PC-9 (cell line): ENCODE results near the gene ERBB4.

Source experiments
- CTCF ChIP-seq: fragments of 200-600 bp; sonication (generic); conservative IDR thresholded peaks from 2 replicates; pipeline ENCODE4 v1.6.1; 2017; ENCODE audit warnings: mixed run types, antibody characterized with exemption, mild to moderate bottlenecking, moderate library complexity
- EZH2 ChIP-seq: fragments of 200-600 bp; sonication (generic); IDR thresholded peaks from 2 replicates; pipeline ENCODE4 v1.8.0; 2017; ENCODE audit warnings: antibody characterized with exemption, low read depth

DNA sequence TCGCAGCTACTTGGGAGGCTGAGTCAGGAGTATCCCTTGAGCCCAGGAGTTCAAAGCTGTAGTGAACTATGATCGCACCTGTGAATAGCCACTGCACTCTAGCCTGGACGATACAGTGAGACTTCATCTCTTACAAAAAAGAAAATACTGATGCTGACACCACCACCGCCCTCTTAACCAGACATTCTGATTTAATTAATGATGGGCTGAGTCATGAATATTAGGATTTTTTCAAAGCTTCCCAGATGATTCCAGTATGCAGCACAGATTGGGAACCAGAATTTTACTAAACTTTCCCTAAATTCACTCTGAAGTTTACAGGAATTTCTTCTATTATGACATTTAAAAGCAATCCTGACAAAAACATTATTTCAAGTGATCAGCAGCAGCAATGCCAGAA, 130.1 kb downstream of the ERBB4 start:
- TF ChIP-seq CTCF (no peak), EZH2 (no peak)
